H1 (cell line): ENCODE measurements around the gene TMEM225B. TPM values are rescaled to one million over a fixed set of nuclear protein-coding genes. Genes with fewer than 3 reads are reported as not detected.
A peak's percentile ranks its signal among the peaks of the same experiment; 100 is the strongest.

Source experiments
- CTCF ChIA-PET: fragments of 300-600 bp; sonication (Branson Sonifier 250); formaldehyde crosslinking; loops from one replicate; lab custom pipeline; 2021; ENCODE audit not compliant: partially characterized antibody; lab: Charles Lee
- POLR2A ChIA-PET: fragments of 300-600 bp; sonication (Branson Sonifier 250); formaldehyde crosslinking; loops from one replicate; lab custom pipeline; 2021; ENCODE audit warnings: inconsistent platforms; ENCODE audit not compliant: partially characterized antibody; lab: Charles Lee
- DNase-seq, 2 experiments: peaks; one replicate each; pipeline versions ENCODE4 v3.0.0 to v3.0.0-alpha.2; 2010 to 2022; ENCODE audit warnings: low spot score in 2 of 2, low read depth in 1 of 2, mixed read lengths in 1 of 2
- FAIRE-seq: peaks from 2 replicates; lab custom pipeline; 2011; peaks lifted over from hg19 to GRCh38; lab: Jason Lieb, UNC
- H2AFZ ChIP-seq: 2 replicates; pipeline ENCODE4 v1.8.1; 2012; ENCODE audit warnings: low read length, inconsistent platforms
- H2AK5ac ChIP-seq: 2 replicates; pipeline ENCODE4 v1.6.1; 2013; ENCODE audit warnings: low read depth, low read length
- H2BK120ac ChIP-seq: replicated peaks from 2 replicates; pipeline ENCODE3; 2013; ENCODE audit warnings: low read depth, low read length, inconsistent platforms
- H2BK12ac ChIP-seq: 2 replicates; pipeline ENCODE4 v1.6.1; 2013; ENCODE audit warnings: low read depth, low read length
- H2BK15ac ChIP-seq: 2 replicates; pipeline ENCODE4 v1.6.1; 2013; ENCODE audit warnings: low read length
- H2BK20ac ChIP-seq: 2 replicates; pipeline ENCODE4 v1.6.1; 2013; ENCODE audit warnings: low read length
- H2BK5ac ChIP-seq: 2 replicates; pipeline ENCODE4 v1.6.1; 2013; ENCODE audit warnings: low read depth, low read length
- H3K14ac ChIP-seq: 2 replicates; pipeline ENCODE4 v1.6.1; 2013; ENCODE audit warnings: inconsistent platforms; ENCODE audit not compliant: insufficient read length
- H3K18ac ChIP-seq: 2 replicates; pipeline ENCODE4 v1.6.1; 2013; ENCODE audit warnings: low read length; ENCODE audit errors: extremely low read depth
- H3K23ac ChIP-seq: 2 replicates; pipeline ENCODE4 v1.6.1; 2013; ENCODE audit warnings: inconsistent platforms; ENCODE audit not compliant: insufficient read length
- H3K23me2 ChIP-seq: 2 replicates; pipeline ENCODE4 v1.6.1; 2013; ENCODE audit warnings: low read depth, low read length
- H3K27ac ChIP-seq: 2 replicates; pipeline ENCODE4 v1.6.1; 2011; ENCODE audit warnings: low read depth, low read length, inconsistent platforms
- H3K27me3 ChIP-seq, 4 experiments: replicated peaks in 1 of 4; 1 replicate in 1 of 4; 2 replicates in 3 of 4; pipeline versions ENCODE4 v1.6.1 to v1.8.1; 2011 to 2013; ENCODE audit warnings: low read length in 3 of 4, mild to moderate bottlenecking in 3 of 4, inconsistent platforms in 2 of 4, mixed read lengths in 2 of 4, moderate library complexity in 1 of 4; ENCODE audit not compliant: control insufficient read depth in 3 of 4, insufficient read depth in 3 of 4; ENCODE audit errors: extremely low read depth in 1 of 4
- H3K36me3 ChIP-seq, 4 experiments: 2 replicates each; pipeline versions ENCODE4 v1.6.1 to v1.8.1; 2011 to 2013; ENCODE audit warnings: mild to moderate bottlenecking in 4 of 4, low read length in 3 of 4, moderate library complexity in 2 of 4, control low read depth in 1 of 4, inconsistent platforms in 1 of 4; ENCODE audit not compliant: insufficient read depth in 4 of 4, control insufficient read depth in 2 of 4
- H3K4ac ChIP-seq: replicated peaks from 2 replicates; pipeline ENCODE3; 2013; ENCODE audit warnings: low read length, low read depth, mixed read lengths, inconsistent platforms; ENCODE audit not compliant: insufficient read length
- H3K4me1 ChIP-seq, 4 experiments: replicated peaks in 1 of 4; 1 replicate in 1 of 4; 2 replicates in 3 of 4; pipeline versions ENCODE4 v1.6.1 to v1.8.1; 2011 to 2013; ENCODE audit warnings: low read length in 3 of 4, inconsistent platforms in 2 of 4, mixed read lengths in 1 of 4; ENCODE audit not compliant: insufficient read depth in 4 of 4, control insufficient read depth in 3 of 4
- H3K4me2 ChIP-seq, 2 experiments: 2 replicates each; pipeline versions ENCODE4 v1.6.1 to v1.8.1; 2011 to 2013; ENCODE audit warnings: low read depth in 2 of 2, low read length in 2 of 2, control low read depth in 1 of 2, inconsistent platforms in 1 of 2, mild to moderate bottlenecking in 1 of 2; ENCODE audit not compliant: insufficient read depth in 1 of 2
- H3K4me3 ChIP-seq, 4 experiments: fragments of 200-600, 300-600 bp in 1 of 4; sonication (generic), shearing (Covaris generic), sonication (Bioruptor Twin) in 1 of 4; 2 replicates each; pipeline versions ENCODE4 v1.5.1 to v1.8.1; 2011 to 2016; ENCODE audit warnings: low read length in 4 of 4, low read depth in 3 of 4, control low read depth in 2 of 4, inconsistent platforms in 2 of 4, mild to moderate bottlenecking in 2 of 4, mixed read lengths in 1 of 4, moderate library complexity in 1 of 4; ENCODE audit not compliant: insufficient read depth in 2 of 4; ENCODE audit errors: extremely low read depth in 1 of 4
- H3K56ac ChIP-seq: replicated peaks from 2 replicates; pipeline ENCODE3; 2013; ENCODE audit warnings: low read depth, mild to moderate bottlenecking, mixed read lengths, low read length, inconsistent platforms; ENCODE audit not compliant: insufficient read length
- H3K79me1 ChIP-seq: 2 replicates; pipeline ENCODE4 v1.6.1; 2013; ENCODE audit warnings: low read depth, low read length, control low read depth
- H3K79me2 ChIP-seq, 2 experiments: 2 replicates each; pipeline versions ENCODE4 v1.6.1 to v1.8.1; 2012 to 2013; ENCODE audit warnings: low read length in 2 of 2, mild to moderate bottlenecking in 2 of 2, inconsistent platforms in 1 of 2; ENCODE audit not compliant: insufficient read depth in 2 of 2, control insufficient read depth in 1 of 2
- H3K9ac ChIP-seq, 4 experiments: replicated peaks in 1 of 4; 1 replicate in 1 of 4; 2 replicates in 3 of 4; pipeline versions ENCODE4 v1.6.1 to v1.8.1; 2011 to 2013; ENCODE audit warnings: low read depth in 3 of 4, low read length in 3 of 4, control low read depth in 2 of 4, mild to moderate bottlenecking in 2 of 4, moderate library complexity in 2 of 4, inconsistent platforms in 1 of 4; ENCODE audit errors: extremely low read depth in 1 of 4
- H3K9me3 ChIP-seq, 2 experiments: 2 replicates each; pipeline versions ENCODE4 v1.6.1 to v1.8.1; 2012 to 2013; ENCODE audit warnings: mild to moderate bottlenecking in 2 of 2, moderate library complexity in 2 of 2, control low read depth in 1 of 2, inconsistent platforms in 1 of 2, low read depth in 1 of 2, low read length in 1 of 2, mixed read lengths in 1 of 2; ENCODE audit not compliant: insufficient read depth in 2 of 2
- H4K20me1 ChIP-seq, 2 experiments: replicated peaks in 1 of 2; 2 replicates each; pipeline versions ENCODE3 to v1.8.1; 2011 to 2013; ENCODE audit warnings: inconsistent platforms in 2 of 2, low read length in 2 of 2, mild to moderate bottlenecking in 1 of 2; ENCODE audit not compliant: insufficient read depth in 2 of 2, control insufficient read depth in 1 of 2
- H4K5ac ChIP-seq: 2 replicates; pipeline ENCODE4 v1.6.1; 2013; ENCODE audit warnings: low read length, low read depth, mixed read lengths, inconsistent platforms; ENCODE audit not compliant: insufficient read length
- H4K8ac ChIP-seq: 2 replicates; pipeline ENCODE4 v1.8.0; 2013; ENCODE audit warnings: mild to moderate bottlenecking, moderate library complexity, low read length, inconsistent platforms; ENCODE audit not compliant: insufficient read depth; ENCODE audit errors: extremely low read depth
- H4K91ac ChIP-seq: replicated peaks from 2 replicates; pipeline ENCODE3; 2013; ENCODE audit warnings: low read length, mixed read lengths, inconsistent platforms; ENCODE audit not compliant: insufficient read length
- CEBPB ChIP-seq: IDR thresholded peaks from 2 replicates; pipeline ENCODE4 v1.6.1; 2012; ENCODE audit warnings: low read depth, low read length
- EZH2 ChIP-seq: fragments of 200-600 bp; sonication (generic); IDR thresholded peaks from 2 replicates; pipeline ENCODE4 v1.7.1; 2012; ENCODE audit warnings: low read depth, mild to moderate bottlenecking, moderate library complexity, low read length, inconsistent platforms; ENCODE audit not compliant: severe bottlenecking
- GTF2F1 ChIP-seq: IDR thresholded peaks from 2 replicates; pipeline ENCODE4 v1.6.1; 2012; ENCODE audit warnings: low read depth, low read length, improper control_type of control experiment, borderline replicate concordance
- JUND ChIP-seq: IDR thresholded peaks from 2 replicates; pipeline ENCODE4 v1.6.1; 2011; ENCODE audit warnings: mild to moderate bottlenecking, improper control_type of control experiment, low read length
- KDM1A ChIP-seq: fragments of 200-600, 300-600 bp; sonication (generic); IDR thresholded peaks from 2 replicates; pipeline ENCODE4 v1.7.1; 2016; ENCODE audit warnings: mild to moderate bottlenecking, low read length, borderline replicate concordance
- MAFK ChIP-seq: IDR thresholded peaks from 2 replicates; pipeline ENCODE4 v1.6.1; 2012; ENCODE audit warnings: low read depth, mild to moderate bottlenecking, improper control_type of control experiment, low read length
- POU5F1 ChIP-seq: IDR thresholded peaks from 2 replicates; pipeline ENCODE4 v1.6.1; 2011; ENCODE audit warnings: low read depth, mild to moderate bottlenecking, low read length, moderate library complexity
- RFX5 ChIP-seq: IDR thresholded peaks from 2 replicates; pipeline ENCODE4 v1.6.1; 2011; ENCODE audit warnings: low read depth, low read length, improper control_type of control experiment, borderline replicate concordance
- RXRA ChIP-seq: IDR thresholded peaks from 2 replicates; pipeline ENCODE4 v1.6.1; 2011; ENCODE audit warnings: low read depth, mild to moderate bottlenecking, low read length, moderate library complexity; ENCODE audit not compliant: insufficient read depth
- SP1 ChIP-seq: IDR thresholded peaks from 2 replicates; pipeline ENCODE4 v1.6.1; 2011; ENCODE audit warnings: low read depth, low read length
- TAF7 ChIP-seq: optimal IDR thresholded peaks from 2 replicates; pipeline ENCODE3; 2011; ENCODE audit warnings: low read depth, mild to moderate bottlenecking, inconsistent platforms, low read length, moderate library complexity, borderline replicate concordance
- YY1 ChIP-seq: IDR thresholded peaks from 2 replicates; pipeline ENCODE4 v1.6.1; 2011; ENCODE audit warnings: low read depth, mild to moderate bottlenecking, low read length
- WGBS, 2 experiments: shearing (Covaris generic) in 1 of 2; methylation state at CpG; one replicate each; pipeline versions ENCODE4 v1.1.6 to v1.1.7; 2013 to 2015; ENCODE audit warnings: low lambda C conversion rate in 2 of 2, mixed read lengths in 2 of 2, inconsistent platforms in 1 of 2, low coverage in 1 of 2, missing lambda C conversion rate in 1 of 2; ENCODE audit not compliant: insufficient replicate concordance in 2 of 2, insufficient coverage in 1 of 2, insufficient read length in 1 of 2; ENCODE audit errors: extremely low coverage in 1 of 2, missing lambda C conversion rate in 1 of 2; 5-methylcytosine and 5-hydroxymethylcytosine counted together
- polyA plus RNA-seq, 7 experiments: library from polyadenylated mRNA; depleted of rRNA in 3 of 7; stranded (reverse) in 5 of 7; unstranded in 2 of 7; fragments of >200 nt in 5 of 7; fragments of 200-250 nt in 2 of 7; gene quantifications; 1 replicate in 5 of 7; 2 replicates in 1 of 7; 4 replicates in 1 of 7; pipeline versions ENCODE4 v1.2.1 to v1.2.3, GENCODE V29; 2011 to 2013; ENCODE audit warnings: missing spikeins in 2 of 7, mixed read lengths in 2 of 7
- total RNA-seq: library from RNA; stranded (reverse); fragmentation: NEBNext Ultra II Directional; extraction: Animal tissue kit (Norgen Biotek cat#: 25700); gene quantifications from 2 replicates; pipeline ENCODE4 v1.2.1, GENCODE V29; 2021

Gene TMEM225B
- total and polyA plus RNA-seq, 2 of the 8 experiments (the other 6 are each of a cell fraction or from before 2014, with no cell fraction given) = 0.68 TPM; not detected in 1

- Histone ChIP-seq H2BK120ac (no peak within 1 kb of the TSS), H3K9ac (peak within 1 kb of the TSS; percentile 64 to 97 (median 90)), H3K36me3 (peaks cover 2 to 22% (median 8%) of the 10 kb centered on the region in 4 experiments; a peak in 6 of 8 replicates), H3K4me2 (peak within 1 kb of the TSS; percentile 44 to 85), H2BK12ac (no peak within 1 kb of the TSS), H3K4ac (peak within 1 kb of the TSS; percentile 72), H3K4me1 (no peaks in the 10 kb centered on the region), H3K79me2 (peaks cover 0 to 8% of the 10 kb centered on the region in 2 experiments; a peak in 2 of 4 replicates), H4K8ac (peak within 1 kb of the TSS; percentile 96), H3K14ac (peak within 1 kb of the TSS; percentile 37), H4K20me1 (no peaks in the 10 kb centered on the region), H2BK20ac (no peak within 1 kb of the TSS), H4K91ac (peak within 1 kb of the TSS; percentile 95), H3K18ac (peak within 1 kb of the TSS; percentile 72; the same call in 1 of the 2 replicates), H2BK15ac (no peak within 1 kb of the TSS), H2BK5ac (peak within 1 kb of the TSS; percentile 84; the same call in 1 of the 2 replicates), H2AFZ (peak within 1 kb of the TSS; percentile 93), H4K5ac (no peak within 1 kb of the TSS), H3K23me2 (peaks cover 2% of the 10 kb centered on the region; the same call in 1 of the 2 replicates), H3K4me3 (peak within 1 kb of the TSS; percentile 94 to 98 (median 96)), H3K23ac (no peak within 1 kb of the TSS), H3K56ac (peak within 1 kb of the TSS; percentile 82), H2AK5ac (no peak within 1 kb of the TSS), H3K27ac (peak within 1 kb of the TSS; percentile 83), H3K79me1 (no peaks in the 10 kb centered on the region; the same call in 1 of the 2 replicates), H3K9me3 (peaks cover 0 to 4% of the 10 kb centered on the region in 2 experiments; a peak in 2 of 4 replicates), H3K27me3 (no peaks in the 10 kb centered on the region)
- 3% methylated on average over 37 of the region's 37 CpGs; no CpG with 5 or more reads in 1 of the 2 experiments for WGBS, 2 experiments
- CTCF ChIA-PET = no interaction called here
- POLR2A ChIA-PET = interaction anchor here (0.7 to 2.9 kb wide), 6 partner anchors 27 to 500 kb away, joined by 3 to 20 read pairs (median 3); partner anchors contain the start of genes ZKSCAN5 and ZNF394
- FAIRE-seq (peak; percentile 92), DNase-seq (peak in 1 of 2 experiments; percentile 87)
- TF ChIP-seq KDM1A (no peak), GTF2F1 (no peak), EZH2 (no peak), MAFK (no peak), JUND (no peak), RXRA (no peak), SP1 (0 out of 2 replicates have a peak, but pooled peaks have one; percentile 27), CEBPB (no peak), TAF7 (peak; percentile 58), POU5F1 (no peak), YY1 (0 out of 2 replicates have a peak, but pooled peaks have one; percentile 29), RFX5 (no peak)
Measured at GRCh38 chr7:99551767-99552463, 46.2 kb upstream of the TMEM225B start, which contains the start of gene FAM200A. FAM200A (minus strand) TSS chr7:99552114; CDS start chr7:99548407, 3,707 bp downstream.
